Activated CD4-positive, alpha-beta T cell treated with anti-CD3 and anti-CD28 coated beads, Interleukin-2, Interleukin-4, amounts not matched to agents 100 ng/mL and 50 ng/mL, durations not matched to agents 16 hours and 8 hours (primary cell): Measurements from ENCODE around the gene LUC7L2.
"Not testable (repeated sequence)": the region's sequence is repeated elsewhere in the genome, so short reads cannot be mapped to it uniquely, and the experiment has no call there.

Source experiments
- DNase-seq: peaks from one replicate; pipeline ENCODE4 v3.0.0-alpha.2; 2020; ENCODE audit warnings: low spot score

The LUC7L2 gene

GRCh38 chr7:139397192-139397591, 37.5 kb downstream of the LUC7L2 start:
- no peak for DNase-seq

GRCh38 chr7:139403601-139404000, 43.9 kb downstream of the LUC7L2 start:
- no peak for DNase-seq

DNA sequence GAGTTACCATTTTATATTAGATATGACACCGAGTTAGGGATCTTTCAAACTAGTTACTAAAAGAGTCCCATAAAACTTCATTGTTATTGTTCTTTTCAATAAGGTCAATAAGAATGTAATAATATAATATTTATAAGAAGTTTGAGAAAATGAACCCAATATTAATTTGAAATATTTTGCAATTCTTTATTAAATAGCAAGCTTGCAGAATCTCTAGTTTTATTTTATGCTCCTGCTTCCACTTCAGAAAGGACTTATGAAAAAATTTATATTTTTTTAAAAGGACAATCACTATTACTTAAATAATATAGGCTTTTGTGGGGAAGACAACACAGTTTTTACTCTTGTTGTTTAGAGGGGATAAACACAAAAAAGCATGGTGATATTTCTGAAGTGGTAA, 47.9 kb downstream of the LUC7L2 start:
- no peak for DNase-seq

- not testable (repeated sequence) for DNase-seq
Observed at GRCh38 chr7:139414743-139415402, 55.2 kb downstream of the LUC7L2 start.

DNA sequence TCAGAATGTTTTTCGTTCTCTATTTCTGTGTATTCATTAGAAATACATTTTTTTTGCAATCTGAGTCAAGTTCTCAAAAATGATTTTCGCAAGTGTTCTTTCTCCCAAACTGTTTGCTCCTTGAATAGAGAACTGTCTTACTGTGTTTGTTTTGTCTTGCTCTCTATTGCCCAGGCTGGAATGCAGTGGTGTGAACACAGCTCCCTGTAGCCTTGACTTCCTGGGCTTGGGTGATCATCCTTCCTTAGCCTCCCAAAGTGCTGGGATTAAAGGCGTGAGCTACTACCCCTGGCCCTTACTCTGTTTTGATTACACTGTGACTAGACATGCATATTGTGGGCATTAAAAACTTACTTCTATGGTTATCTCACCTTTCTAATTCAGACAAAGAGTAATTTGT, 56.7 kb downstream of the LUC7L2 start:
- DNase-seq = no peak

GRCh38 chr7:139417478-139417877, 57.8 kb downstream of the LUC7L2 start:
- no peak for DNase-seq

DNA sequence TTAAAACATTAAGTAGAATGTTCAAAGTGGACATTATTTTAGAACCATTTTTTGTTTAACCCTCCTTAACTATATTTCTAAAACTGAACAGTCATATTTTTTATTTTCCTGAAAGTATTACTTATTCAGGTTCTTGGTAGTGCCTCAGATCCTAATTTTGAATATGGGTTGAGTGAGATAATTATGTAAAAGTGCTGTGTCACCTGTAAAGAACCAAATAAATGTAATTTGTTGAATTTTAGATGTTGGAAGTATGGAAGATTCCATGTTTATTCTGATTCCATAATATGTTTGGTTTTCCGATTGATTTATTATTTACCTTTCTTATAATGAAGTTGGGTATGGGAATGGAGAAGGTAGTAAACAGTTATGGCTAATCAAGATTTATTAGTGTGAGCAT, 61.4 kb downstream of the LUC7L2 start:
- no peak for DNase-seq

DNA sequence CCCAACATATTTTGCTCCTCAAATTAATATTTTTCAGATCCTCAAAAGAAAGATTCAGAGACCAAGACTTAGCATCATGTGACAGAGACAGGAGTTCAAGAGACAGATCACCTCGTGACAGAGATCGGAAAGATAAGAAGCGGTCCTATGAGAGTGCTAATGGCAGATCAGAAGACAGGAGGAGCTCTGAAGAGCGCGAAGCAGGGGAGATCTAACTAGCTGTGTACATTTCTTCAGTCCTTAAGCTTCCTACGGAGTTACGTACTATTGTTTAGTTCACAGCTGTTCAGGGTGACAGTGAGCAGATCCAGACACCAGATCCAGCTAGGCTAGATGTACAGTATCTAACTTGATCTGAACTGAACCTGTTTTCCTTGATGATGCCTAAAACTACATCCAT, 62.4 kb downstream of the LUC7L2 start:
- no peak for DNase-seq

DNA sequence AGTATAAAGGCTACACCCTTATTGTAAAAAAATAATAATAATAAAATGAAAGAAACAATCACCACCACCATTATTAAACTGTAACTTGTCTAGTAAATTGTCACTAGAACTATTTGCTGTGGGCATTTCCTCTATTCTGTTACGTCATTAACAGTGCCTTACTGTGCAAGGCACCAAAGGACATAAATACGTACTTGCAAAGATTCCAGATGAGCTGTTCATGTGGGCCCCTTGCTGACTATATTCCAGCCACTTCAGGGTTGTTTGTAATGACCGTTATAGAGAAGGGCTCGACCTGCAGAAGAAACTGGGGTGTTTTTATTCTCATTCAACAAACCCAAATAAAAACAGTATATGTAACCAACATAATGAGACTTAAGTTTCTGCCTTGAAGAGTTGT, 63.4 kb downstream of the LUC7L2 start:
- DNase-seq = no peak

- no peak for DNase-seq
Observed at GRCh38 chr7:139424004-139424403, 64.3 kb downstream of the LUC7L2 start.

DNA sequence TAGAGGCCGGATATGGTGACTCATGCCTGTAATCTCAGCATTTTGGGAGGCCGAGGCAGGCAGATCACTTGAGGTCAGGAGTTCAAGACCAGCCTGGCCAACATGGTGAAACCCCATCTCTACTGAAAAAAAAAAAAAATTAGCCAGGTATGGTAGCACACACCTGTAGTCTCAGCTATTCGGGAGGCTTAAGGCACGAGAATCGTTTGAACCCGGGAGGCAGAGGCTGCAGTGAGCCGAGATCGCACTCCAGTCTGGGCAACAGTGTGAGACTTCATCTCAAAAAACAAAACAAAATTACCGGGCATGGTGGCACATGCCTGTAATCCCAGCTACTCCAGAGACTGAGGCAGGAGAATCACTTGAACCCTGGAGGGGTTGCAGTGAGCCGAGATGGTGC, 66.0 kb downstream of the LUC7L2 start:
- DNase-seq = not testable (repeated sequence)

- no peak for DNase-seq
Observed at GRCh38 chr7:139426258-139427028, 66.7 kb downstream of the LUC7L2 start.

DNA sequence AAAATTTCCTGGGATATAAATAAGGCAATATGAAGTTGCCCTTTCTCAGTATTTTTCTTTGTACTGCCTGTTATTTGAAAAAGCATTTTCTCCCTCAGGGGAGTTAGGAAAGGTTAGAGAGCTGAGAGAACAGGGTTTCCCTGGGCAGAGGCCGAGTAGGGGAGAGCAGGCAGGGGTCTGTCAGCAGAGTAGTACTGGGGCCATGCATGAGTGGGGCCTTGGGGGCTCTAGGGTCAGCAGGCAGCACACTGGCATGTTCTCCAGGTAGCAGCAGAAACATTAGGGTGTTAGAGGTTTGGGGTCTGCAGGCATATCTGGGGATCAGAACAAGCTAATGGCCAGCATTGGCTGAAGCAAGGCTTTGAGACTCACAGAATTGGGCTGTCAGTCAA, 67.3 kb downstream of the LUC7L2 start:
- DNase-seq = no peak

GRCh38 chr7:139427788-139428187, 68.1 kb downstream of the LUC7L2 start:
- no peak for DNase-seq

GRCh38 chr7:139429735-139430134, 70.0 kb downstream of the LUC7L2 start:
- not testable (repeated sequence) for DNase-seq

DNA sequence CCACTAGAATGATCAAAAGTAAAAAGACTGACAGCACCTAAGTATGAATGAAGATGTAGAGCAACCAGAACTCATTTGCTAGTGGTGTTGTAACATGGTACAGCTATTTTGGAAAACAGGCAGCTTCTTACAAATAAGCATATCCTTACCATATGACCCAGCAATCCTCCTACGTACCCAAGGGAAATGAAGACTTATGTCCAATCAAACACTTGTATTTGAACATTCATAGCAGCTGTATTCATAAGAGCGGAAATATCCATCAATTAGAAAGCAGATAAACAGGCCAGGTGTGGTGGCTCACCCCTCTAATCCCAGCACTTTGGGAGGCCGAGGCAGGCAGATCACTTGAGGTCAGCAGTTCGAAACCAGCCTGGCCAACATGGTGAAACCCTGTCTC, 70.7 kb downstream of the LUC7L2 start:
- no peak for DNase-seq

DNA sequence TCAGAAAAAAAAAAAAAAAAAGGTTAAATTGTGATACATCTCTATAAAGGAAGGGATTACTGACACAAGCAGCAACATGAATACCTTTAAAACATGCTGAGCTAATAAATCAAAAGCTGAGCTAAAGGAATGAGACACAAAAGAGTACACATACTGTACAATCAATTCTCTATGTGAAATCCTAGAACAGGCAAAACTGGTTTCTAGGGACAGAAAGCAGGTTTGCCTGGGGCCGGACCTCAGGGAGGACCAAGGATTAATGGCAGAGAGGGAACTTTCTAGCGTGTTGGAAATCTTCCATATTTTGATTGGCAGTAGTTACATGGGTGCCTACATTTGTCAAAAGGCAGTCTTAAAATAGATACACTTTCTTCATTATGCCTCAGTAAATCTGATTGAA, 71.3 kb downstream of the LUC7L2 start:
- DNase-seq = no peak

DNA sequence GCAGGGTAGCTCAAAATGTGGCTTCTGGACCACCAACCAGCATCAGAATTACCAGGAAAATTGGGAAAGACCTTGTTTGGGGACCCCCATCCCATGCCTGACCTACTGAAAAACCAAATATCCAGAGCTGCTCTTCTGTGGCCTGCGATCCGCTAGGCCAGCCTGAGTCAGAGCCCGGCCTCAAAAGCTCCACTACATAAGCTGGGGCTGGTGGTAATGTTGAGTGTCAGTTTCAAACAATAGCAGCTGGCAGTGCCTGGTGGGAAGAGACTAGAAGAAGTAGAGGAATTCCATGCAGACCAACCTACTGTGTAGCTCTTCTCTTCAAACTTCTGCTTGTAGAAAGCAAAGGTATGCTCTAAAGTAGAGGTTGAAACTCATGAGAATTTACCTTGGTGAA, 71.8 kb downstream of the LUC7L2 start:
- DNase-seq = no peak

DNA sequence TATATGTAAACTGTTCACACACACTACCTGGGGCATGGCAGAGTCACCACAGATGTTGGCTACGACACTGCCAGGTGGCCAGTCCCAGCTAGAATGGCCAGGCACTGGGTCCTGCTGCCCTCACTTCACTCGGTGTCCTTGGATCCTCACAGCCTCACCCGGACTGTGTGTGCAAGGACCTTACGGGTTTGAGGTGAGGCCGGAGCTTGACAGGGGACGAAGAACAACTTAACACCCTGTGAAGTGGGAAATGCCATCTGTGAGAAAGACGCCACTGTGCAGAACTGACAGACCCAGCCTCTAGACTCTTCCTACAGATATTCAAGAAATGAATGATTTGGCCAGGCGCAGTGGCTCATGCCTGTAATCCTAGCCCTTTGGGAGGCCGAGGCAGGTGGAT, 77.1 kb downstream of the LUC7L2 start:
- DNase-seq = no peak

DNA sequence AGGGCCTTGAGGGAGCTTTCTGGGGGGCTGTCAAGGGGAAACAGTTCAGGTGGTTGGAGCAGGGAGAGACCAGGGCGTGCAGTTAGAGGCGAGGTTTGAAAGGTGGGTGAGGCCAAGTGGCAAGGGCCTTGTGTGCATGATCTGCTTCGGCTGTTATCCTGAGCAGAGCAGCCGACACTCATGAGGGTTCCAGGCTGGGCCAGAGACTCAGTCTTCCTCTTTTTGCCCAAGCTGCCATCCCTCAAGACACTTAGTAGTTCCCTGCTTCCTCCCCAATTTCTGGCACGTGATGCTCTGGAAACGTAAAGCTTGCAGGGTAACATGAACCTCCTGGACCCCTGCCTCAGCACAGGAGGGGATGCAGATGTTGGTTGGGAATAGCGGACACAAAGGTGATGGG, 79.7 kb downstream of the LUC7L2 start:
- no peak for DNase-seq

DNA sequence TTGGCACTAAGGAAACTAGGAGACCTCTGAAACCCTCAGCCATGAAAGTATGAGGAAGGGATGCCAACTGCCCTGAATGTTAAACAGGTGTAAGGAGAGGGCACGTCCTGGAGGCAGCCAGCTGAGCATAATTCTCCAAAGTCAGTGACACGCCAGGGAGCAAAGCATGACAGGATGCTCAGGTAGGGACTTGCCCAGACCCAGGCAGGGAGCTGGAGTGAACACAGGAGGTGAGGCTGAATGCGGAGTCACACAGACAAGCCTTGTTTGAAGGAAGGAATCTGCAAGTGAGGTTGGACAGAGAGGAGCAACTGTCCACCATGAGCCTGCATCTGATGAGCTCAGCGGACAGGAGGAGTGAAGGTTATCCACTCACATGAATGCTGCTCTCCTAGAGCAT, 82.3 kb downstream of the LUC7L2 start:
- DNase-seq = no peak

DNA sequence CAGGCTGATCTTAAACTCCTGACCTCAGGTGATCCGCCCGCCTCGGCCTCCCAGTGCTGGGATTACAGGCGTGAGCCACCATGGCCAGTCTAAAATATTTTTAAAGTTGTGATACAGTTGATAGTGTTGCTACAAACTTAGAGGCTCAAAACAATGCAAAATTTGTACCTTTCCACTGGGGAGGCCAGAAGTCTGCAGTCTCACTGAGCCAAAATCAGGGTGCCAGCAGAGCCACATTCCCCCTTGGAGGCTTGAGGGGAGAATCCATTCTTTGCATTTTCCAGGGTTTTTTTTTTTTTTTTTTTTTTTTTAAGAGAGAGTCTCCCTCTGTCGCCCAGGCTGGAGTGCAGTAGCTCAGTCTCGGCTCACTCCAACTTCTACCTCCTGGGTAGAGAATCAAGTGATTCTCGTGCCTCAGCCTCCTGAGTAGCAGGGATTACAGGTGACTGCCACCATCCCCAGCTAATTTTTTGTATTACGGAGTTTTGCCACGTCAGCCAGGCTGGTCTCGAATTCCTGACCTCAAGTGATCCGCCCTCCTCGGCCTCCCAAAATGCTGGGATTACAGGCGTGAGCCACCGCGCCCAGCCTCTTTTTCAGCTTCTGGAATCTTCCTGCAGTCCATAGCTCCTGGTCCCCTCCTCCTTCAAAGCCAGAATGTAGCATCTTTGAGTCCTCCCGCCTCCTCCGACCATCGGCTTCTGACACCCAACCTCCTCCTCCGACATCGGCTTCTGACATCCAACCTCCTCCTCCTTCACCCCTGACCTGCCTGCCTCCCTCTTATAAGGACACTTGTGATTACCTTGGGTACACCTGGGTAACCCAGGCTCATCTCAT, 86.6 kb downstream of the LUC7L2 start:
- no peak for DNase-seq

DNA sequence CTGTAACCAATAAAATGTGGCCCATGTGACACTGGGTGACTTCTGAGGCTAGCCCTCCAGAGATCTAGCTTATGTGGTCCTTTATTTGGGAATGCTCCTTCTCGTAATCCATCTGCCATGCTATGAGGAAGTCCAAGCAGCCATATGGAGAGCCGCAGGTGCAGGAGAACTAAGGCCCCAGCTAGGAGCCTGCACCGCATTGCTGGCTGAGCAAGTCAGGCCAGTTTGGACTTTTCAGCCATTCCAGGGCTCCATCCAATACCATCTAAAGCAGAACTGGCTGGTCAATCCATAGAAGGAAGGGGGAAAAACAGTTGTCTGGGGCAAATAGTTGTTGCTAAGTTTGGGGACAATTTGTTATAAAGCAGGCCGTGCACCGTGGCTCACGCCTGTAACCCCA, 91.2 kb downstream of the LUC7L2 start:
- no peak for DNase-seq
